A549 treated with DMSO at 1 μM for 4 hours (cell line): ENCODE measurements around the gene TFCP2. TPM values are rescaled to one million over a fixed set of nuclear protein-coding genes. Genes with fewer than 3 reads are reported as not detected.

Experiments
- total RNA-seq: library from RNA; stranded (reverse); fragments of 200-300 nt; extraction: Qiagen RNA extraction; gene quantifications from 5 replicates; pipeline ENCODE4 v1.2.3, GENCODE V29; 2022; ENCODE audit warnings: low read depth

TFCP2 gene
- total RNA-seq = 16.3 to 23.6 TPM (median 21.9 TPM) in 5 replicates

GRCh38 chr12:51172515-51173431 lies at the start of gene TFCP2:
TFCP2 (minus strand) TSS chr12:51173135; CDS start chr12:51172422, 713 bp downstream.

GRCh38 chr12:51217968-51218606 lies 45.2 kb upstream of the TFCP2 start, which contains the start of gene POU6F1:
POU6F1 (minus strand) TSS chr12:51218062; CDS start chr12:51206836, 11,226 bp downstream.

GRCh38 chr12:51083126-51083833 lies 89.7 kb downstream of the TFCP2 start, which contains the start of gene CSRNP2:
CSRNP2 (minus strand) TSS chr12:51083596; CDS start chr12:51076561, 7,035 bp downstream.

GRCh38 chr12:51047655-51048540 lies 125.0 kb downstream of the TFCP2 start, which contains the start of gene LETMD1:
LETMD1 (plus strand) TSS chr12:51048327; CDS start chr12:51048357, 30 bp downstream.

Other genes starting within 250 kb of the TFCP2 start
- gene HIGD1C, start 220.6 kb downstream of the TFCP2 start, total RNA-seq = not detected in 5 replicates
- gene SLC11A2, start 146.8 kb downstream of the TFCP2 start, total RNA-seq = 20.2 to 27.5 TPM (median 25.8 TPM) in 5 replicates
- 25.2 to 28.8 TPM (median 26.7 TPM) in 5 replicates for gene LETMD1, start 124.8 kb downstream of the TFCP2 start, total RNA-seq
- gene CSRNP2, start 89.5 kb downstream of the TFCP2 start, total RNA-seq = 11.3 to 14.5 TPM (median 13.4 TPM) in 5 replicates
- 0.83 to 1.9 TPM (median 1.5 TPM) in 5 replicates for gene POU6F1, start 44.9 kb upstream of the TFCP2 start, total RNA-seq
- 334 to 399 TPM (median 338 TPM) in 5 replicates for gene DAZAP2, start 65.7 kb upstream of the TFCP2 start, total RNA-seq
- gene SMAGP, start 97.3 kb upstream of the TFCP2 start, total RNA-seq = 20.6 to 23.2 TPM (median 21.8 TPM) in 5 replicates
- gene BIN2, start 151.0 kb upstream of the TFCP2 start, total RNA-seq = 0.05 to 0.11 TPM (median 0.08 TPM) in 4 of 5 replicates, not detected in the other
- not detected in 5 replicates for gene CELA1, start 173.5 kb upstream of the TFCP2 start, total RNA-seq
- 3.1 to 4.7 TPM (median 4.3 TPM) in 5 replicates for gene GALNT6, start 218.3 kb upstream of the TFCP2 start, total RNA-seq